Muscle of back (tissue), 11 donors: ENCODE data around the gene SRRT. TPM values are rescaled to one million over a fixed set of nuclear protein-coding genes. Genes with fewer than 3 reads are reported as not detected.
"Not testable (repeated sequence)": the region's sequence is repeated elsewhere in the genome, so short reads cannot be mapped to it uniquely, and the experiment has no call there.

ENCODE experiments used
- DNase-seq, 3 donors: peaks; one replicate each; pipeline versions ENCODE4 v3.0.0 to v3.0.0-alpha.2; 2013
- polyA plus RNA-seq, 10 donors: library from polyadenylated mRNA; unstranded; fragments of 120-200 nt; gene quantifications; one replicate each; pipeline ENCODE4 v1.2.1, GENCODE V29; 2013; ENCODE audit not compliant: insufficient read length in 10 of 10

Gene SRRT
- polyA plus RNA-seq, 10 donors: 76.6 to 115 (median 94.7) TPM

DNA sequence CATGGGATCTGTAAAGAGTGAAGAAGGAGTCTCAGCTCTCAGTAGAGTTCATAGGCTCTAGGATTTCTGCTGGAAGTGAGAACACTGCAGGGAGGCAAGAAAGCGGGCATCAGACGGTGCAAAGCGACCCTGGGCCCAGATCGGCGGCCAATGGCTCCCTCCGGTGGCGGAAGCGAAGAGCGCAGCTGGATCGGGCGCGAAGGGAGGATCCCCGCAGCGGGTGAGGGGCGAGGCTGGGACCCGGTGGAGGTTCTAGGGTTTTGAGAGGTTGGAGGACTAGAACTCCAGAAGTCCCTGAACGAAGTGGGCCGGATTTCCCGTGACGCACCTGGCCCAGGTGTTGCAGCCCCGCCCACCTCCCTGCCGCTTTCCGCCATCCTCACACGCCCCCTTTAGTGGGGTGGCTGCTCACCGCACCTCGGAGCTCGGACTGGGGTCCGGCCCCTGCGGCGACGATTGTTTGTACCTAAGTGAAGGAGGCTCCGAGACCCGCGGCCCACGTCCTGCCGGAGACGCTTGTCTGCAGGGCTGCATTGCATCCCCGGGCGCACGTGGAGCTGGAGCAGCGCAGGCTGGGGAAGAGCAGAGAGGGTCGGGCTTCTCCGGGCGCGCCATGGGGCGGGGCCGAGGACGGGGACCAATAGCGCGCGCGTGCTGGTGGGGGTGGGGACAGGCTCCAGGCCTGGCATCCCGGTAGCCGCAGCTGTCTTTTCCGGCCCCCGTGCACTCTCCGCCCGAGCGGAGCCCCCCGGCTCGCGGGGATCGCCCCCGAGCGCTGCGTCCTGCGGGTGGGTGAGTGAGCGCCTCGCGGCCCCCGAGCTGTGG lies 22.6 kb upstream of the SRRT start, which contains the start of gene SLC12A9:
Gene SLC12A9 (plus strand): TSS at position 666 of the 825 bp plus-strand sequence. CDS start 1,485 bp downstream, outside the sequence.
- peak; percentile 88 to 97 (median 94) for DNase-seq

DNA sequence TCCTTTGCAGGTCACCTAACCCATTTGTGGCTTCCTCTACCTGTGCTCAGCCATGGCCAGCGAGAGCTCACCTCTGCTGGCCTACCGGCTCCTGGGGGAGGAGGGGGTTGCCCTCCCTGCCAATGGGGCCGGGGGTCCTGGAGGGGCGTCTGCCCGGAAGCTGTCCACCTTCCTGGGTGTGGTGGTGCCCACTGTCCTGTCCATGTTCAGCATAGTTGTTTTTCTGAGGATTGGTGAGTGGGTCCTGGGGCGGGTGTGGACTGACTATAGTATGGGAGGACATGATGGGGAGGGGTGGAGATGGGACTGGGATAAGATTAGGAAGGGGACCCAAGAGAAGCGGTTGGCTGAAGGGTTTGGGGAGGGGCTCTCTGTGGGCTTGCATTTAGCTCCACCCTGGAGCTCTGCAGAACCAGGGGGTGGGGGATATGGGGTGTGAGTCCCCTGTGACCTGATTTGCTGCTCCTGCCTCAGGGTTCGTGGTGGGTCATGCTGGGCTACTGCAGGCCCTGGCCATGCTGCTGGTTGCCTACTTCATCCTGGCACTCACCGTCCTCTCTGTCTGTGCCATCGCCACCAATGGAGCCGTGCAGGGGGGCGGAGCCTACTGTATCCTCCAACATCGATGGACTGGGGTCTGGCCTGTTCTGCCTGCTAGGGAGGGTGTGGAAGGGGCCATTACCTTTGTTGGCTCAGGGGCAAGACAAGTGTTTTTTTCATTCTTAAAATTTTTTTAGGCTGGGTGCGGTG lies 20.6 kb upstream of the SRRT start:
- no peak for DNase-seq

DNA sequence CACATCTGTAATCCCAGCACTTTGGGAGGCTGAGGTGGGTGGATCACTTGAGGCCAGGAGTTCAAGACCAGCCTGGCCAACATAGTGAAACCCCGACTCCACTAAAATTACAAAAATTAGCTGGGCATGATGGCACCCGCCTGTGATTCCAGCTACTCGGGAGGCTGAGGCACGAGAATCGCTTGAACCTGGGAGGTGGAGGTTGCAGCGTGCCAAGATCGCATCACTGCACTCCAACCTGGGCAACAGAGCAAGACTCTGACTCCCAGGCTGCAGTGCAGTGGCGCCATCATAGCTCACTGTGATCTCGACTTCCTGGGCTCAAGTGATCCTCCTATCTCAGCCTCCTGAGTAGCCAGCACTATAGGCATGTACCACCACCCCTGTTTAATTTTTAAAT lies 20.0 kb upstream of the SRRT start:
- DNase-seq: not testable (repeated sequence)

DNA sequence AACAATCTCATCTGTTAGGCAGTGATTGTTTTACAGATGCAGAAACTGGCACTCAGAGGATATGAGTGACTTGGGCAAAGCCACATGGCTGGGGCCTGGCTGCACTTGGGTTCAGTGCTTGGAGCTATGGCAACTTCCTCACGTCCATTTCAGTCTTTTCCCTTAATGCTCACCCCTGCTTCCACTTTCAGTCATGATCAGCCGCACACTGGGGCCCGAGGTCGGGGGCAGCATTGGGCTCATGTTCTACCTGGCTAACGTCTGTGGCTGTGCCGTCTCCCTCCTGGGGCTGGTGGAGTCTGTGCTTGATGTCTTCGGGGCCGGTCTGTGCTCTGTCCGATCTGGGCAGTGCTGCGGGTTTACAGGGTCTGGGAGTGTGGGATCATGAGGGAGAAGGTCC lies 19.4 kb upstream of the SRRT start:
- DNase-seq: no peak

DNA sequence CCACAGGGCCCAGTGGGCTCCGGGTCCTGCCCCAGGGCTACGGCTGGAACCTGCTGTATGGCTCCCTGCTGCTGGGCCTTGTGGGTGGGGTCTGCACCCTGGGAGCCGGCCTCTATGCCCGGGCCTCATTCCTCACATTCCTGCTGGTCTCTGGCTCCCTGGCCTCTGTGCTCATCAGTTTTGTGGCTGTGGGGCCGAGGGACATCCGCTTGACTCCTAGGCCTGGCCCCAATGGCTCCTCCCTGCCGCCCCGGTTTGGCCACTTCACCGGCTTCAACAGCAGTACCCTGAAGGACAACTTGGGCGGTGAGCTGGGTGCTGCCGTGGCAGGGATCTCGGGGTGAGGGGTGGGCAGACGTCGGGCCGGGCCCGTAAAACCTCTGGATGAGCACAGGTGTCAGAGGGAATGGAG lies 18.0 kb upstream of the SRRT start:
- no peak for DNase-seq

DNA sequence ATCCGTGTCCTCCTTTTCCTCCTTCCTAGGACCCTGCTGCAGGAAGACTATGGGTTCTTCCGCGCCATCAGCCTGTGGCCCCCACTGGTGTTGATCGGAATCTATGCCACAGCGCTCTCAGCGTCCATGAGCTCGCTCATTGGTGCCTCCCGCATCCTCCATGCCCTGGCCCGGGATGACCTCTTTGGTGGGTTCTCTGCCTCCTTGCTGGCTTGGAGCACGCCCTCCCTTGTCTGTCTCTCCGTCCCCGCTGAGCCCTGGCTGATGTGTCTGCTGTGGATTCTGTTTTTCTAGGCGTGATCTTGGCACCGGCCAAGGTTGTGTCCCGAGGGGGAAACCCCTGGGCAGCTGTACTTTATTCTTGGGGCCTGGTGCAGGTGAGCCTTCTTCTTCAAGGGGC lies 15.0 kb upstream of the SRRT start:
- DNase-seq: no peak

DNA sequence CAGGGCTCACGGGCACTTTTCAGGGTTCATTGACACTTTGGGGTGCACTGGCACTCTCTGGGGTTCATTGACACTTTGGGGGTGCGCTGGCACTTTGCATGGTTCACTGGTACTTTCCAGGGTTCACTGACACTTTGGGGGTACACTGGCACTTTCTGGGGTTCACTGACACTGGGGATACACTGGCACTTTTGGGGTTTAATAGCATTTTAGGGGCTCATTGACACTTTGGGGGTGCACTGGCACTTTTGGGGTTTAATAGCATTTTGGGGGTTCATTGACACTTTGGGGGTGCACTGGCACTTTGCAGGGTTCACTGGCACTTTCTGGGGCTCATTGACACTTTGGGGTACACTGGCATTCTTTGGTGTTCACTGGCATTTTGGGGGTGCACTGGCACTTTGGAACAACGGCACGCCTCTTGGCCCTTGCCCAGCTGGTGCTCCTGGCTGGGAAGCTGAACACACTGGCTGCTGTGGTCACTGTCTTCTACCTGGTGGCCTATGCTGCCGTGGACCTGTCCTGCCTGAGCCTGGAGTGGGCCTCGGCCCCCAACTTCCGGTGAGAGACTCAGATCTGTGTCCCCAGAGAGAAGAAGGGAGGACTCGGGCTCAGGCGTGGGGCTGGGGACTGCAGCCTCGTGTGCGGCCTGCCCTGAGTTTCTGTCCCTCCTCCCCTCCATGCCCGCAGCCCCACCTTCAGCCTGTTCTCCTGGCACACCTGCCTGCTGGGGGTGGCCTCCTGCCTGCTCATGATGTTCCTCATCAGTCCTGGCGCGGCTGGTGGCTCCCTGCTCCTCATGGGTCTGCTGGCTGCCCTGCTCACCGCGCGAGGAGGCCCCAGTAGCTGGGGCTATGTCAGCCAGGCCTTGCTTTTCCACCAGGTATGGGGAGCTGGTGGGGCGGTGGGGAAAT lies 13.9 kb upstream of the SRRT start:
- no peak for DNase-seq

DNA sequence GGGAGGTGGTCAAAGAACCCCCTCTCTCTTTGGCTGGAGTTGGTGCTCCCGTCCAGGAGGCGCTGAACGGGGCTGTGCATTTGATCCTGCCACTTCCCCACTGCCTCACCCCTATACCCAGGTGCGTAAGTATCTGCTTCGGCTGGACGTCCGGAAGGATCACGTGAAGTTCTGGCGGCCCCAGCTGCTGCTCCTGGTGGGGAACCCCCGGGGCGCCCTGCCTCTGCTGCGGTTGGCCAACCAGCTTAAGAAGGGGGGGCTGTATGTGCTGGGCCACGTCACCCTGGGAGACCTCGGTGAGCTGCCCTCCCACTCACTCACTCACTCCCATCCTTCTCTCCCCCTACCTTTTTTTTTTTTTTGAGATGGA lies 13.3 kb upstream of the SRRT start:
- no peak for DNase-seq

DNA sequence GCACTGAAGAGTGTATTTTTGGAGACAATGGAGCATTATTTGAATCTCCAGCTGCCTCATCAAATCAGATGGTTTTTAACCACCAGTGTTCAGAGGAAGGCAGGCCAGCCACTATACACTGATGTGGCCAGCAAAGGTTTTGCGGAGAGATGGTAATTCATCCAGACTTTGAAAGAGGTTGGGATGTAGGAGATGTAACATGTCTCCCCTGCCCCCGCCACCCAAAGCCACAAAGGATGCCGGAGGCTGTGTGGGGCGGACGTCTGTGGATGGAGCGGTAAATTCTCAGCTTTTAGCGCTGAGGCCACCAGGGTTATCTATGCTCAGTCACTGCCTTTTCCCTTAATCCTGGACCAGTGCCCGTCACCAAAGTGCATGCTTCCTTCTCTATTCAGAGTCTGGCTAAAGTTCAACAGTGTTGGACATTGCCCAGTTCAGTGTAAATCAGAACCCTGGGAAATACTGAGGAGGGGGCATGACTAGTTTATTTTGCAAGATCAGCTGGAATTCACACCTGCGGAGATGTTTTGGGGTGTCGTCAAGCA lies 11.4 kb upstream of the SRRT start:
- DNase-seq: peak in 1 of 3 donors; percentile 36

DNA sequence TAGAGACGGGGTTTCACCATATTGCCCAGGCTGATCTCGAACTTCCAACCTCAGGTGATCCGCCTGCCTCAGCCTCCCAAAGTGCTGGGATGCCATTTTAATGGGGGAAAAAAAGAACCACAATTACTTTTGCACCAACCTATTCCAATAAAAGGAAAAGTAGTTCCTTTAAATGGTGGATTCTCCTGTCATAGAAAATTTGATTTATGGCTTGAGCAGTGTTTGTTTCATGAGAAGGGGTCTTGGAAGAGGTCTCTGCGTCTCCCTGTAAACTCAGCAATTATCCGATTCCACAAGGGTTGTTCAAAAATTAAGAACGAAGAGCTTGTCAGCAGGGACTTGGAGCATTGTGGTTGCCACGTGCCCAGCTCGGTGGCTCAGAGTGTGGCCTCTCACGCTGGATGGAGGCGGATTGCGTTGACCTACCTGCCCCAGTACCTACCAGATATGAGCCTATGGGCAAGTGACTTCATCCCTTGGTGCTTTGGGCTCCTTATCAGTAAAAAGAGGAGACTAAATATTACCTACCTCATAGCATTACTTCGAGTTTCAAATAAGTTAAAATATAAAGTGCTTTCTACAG lies 10.5 kb upstream of the SRRT start:
- no peak for DNase-seq

DNA sequence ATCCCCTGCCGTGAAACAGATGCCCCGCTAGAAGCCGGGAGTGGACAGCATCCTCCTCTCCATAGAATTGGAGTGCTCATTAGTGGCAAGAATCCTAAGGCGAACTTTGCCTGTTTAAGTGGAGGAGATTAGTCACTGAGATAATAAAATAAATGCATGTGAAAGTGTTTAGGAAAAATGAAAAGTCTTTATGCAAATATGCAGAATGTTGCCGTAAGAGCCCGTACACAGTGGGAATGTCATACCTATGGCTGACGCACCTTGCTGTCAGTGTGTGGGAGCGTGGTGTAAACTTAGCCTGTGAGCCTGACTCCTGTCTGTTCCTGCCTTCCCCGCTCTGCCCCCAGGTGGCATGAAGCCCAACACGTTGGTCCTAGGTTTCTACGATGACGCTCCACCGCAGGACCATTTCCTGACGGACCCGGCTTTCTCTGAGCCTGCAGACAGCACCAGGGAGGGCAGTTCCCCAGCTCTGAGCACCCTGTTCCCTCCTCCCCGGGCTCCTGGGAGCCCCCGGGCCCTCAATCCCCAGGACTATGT lies 9.5 kb upstream of the SRRT start:
- peak in 1 of 3 donors; percentile 40 for DNase-seq

DNA sequence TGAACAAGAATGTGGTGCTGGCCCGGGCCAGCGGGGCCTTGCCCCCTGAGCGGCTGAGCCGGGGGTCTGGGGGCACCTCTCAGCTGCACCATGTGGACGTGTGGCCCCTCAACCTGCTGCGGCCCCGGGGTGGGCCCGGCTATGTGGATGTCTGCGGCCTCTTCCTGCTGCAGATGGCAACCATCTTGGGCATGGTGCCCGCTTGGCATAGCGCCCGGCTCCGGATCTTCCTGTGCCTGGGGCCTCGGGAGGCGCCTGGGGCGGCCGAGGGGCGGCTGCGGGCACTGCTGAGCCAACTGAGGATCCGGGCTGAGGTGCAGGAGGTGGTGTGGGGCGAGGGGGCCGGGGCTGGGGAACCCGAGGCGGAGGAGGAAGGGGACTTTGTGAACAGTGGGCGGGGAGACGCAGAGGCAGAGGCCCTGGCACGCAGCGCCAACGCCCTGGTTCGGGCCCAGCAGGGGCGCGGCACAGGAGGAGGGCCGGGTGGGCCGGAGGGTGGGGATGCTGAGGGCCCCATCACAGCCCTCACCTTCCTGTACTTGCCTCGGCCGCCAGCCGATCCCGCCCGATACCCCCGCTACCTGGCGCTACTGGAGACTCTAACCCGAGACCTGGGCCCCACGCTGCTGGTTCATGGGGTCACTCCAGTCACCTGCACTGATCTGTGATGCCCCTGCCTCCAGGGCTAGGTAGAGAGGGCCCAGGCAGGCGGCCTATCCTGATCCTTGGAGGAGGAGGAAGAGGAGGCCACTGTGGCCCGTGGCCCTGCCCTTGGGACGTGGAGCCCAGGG lies 8.8 kb upstream of the SRRT start:
- peak in 2 of 3 donors; percentile 50 to 72 for DNase-seq

DNA sequence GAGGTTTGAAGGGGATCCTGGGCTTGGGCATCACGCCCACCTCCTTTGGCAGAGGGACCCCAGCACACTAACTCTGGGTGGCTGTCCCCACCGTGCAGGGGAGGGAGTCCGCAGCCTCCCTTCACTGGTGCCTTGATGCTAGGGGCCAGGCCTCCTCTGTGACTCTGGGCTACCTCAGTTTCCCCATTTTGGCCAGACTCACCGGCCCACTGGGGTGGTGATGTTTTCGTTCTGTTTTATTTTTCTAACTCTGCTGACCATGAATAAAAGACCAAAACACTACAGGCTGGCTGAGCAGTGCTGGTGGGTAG lies 8.2 kb upstream of the SRRT start:
- no peak for DNase-seq

DNA sequence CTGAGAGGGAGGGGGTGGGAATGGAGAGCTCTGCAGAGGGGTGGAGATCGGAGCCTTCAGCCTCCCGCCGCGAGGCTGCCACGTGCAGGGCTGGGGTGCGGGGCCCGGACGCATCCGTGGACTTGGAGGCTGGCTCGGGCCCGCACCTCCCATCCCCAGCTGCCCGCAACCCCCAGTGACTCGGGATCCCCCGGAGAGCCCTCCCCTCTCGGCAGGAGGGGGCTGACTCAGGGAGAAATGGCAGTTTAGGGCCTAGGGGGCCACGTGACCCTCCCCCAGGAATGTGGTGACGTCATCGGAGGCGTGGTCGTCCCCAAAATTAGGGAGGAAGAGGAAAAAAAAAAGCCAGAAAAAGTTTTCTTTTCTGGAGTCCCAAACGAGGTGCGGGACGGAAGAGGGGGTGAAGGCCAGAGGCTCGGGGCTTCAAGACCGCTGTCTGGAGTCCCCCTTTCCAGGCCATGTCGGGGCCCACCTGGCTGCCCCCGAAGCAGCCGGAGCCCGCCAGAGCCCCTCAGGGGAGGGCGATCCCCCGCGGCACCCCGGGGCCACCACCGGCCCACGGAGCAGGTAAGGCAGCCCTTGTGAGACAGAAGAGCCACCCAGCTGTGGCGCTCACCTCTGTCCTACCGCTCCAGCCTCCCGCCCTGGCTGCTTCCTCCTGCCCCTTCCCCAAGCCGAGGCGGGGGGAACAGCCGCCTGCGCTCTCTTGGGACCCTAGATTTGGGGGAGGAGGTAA lies 7.7 kb upstream of the SRRT start, which contains the start of gene TRIP6:
Gene TRIP6 (plus strand): TSS at position 348 of the 736 bp plus-strand sequence. CDS start 111 bp downstream, at position 459.
- peak; percentile 94 to 98 (median 95) for DNase-seq

DNA sequence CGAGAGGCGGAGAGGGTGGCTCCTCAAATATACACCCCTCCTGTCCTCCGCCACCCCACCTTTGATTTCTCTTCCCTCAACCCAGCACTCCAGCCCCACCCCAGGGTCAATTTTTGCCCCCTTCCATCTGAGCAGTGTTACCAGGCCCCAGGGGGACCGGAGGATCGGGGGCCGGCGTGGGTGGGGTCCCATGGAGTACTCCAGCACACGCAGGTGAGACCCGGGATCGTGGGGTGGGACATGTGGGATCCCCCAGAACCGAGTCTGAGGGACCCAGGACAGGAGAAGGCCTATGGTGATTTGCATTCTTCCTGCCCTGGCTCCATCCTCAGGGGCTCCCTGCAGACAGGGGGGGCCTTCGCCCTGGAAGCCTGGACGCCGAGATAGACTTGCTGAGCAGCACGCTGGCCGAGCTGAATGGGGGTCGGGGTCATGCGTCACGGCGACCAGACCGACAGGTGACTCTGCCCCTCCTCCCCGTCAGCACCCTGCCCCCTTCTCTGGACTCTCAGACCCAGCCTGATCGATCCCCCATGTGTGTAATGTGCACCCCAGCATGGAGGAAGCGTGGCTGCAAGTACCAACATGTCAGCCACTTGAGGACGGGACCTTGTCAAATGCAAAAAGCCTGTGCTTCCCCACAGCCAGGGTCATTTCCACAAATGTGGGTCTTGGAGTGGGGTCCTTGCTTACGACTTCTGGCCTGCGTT lies 7.0 kb upstream of the SRRT start:
- DNase-seq: peak in 1 of 3 donors; percentile 61

DNA sequence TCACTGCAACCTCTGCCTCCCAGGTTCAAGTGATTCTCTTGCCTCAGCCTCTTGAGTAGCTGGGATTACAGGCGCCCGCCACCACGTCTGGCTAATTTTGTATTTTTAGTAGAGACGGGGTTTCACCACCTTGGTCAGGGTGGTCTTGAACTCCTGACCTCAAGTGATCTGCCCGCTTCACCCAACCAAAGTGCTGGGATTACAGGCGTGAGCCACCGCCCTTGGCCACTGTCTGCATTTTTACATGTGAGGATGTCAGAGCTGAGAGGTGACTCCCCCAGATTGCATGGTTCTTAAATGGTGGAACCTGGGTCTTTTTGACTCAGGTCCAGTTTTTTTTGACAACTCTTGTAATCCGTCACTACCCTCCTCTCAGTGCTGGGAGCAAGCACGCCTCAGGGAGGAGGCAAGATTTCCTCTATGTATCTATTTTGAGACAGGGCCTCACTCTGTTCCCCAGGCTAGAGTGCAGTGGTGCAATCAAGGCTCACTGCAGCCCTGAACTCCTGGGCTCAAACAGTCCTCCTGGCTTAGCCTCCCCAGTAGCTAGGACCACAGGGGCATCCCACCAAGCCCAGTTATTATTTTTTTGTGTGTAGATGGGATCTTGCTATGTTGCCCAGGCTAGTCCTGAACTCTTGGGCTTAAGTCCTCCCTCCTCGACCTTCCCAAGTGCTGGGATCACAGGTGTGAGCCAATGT lies 1.2 kb upstream of the SRRT start:
- DNase-seq: no peak

DNA sequence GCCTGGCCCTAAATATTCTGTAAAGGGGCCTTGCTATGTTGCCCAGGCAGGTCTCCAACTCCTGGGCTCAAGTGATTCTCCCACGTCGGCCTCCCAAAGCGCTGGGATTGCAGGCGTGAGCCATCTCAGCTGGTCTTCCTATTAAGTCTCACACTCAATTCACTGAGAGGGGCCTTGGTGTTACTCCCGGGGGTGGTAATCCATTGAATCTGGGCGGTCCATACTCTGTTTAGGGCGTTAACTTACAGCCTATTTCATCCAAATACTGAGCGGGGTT lies 665 bp upstream of the SRRT start:
- no peak for DNase-seq

DNA sequence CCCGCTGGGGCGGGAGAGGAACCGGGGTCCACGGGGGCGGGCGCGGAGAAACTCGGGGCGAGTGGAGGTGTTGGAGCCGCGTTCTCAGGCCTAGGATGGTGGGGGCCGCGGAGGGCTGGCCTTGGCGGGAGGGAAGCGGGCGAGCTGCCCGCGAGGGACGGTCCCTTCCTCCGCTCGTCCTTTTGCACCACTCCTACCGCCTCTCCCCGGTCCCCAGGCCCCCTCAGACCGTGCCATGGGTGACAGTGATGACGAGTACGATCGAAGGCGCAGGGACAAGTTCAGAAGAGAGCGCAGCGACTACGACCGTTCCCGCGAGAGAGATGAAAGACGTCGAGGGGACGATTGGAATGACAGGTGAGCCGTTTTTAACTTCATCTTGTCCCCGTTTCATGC lies 451 bp downstream of the SRRT start:
- no peak for DNase-seq
